Measurements from ENCODE around the gene CHST11.
"Not testable (repeated sequence)": the region's sequence is repeated elsewhere in the genome, so short reads cannot be mapped to it uniquely, and the experiment has no call there.

The CHST11 gene

DNA sequence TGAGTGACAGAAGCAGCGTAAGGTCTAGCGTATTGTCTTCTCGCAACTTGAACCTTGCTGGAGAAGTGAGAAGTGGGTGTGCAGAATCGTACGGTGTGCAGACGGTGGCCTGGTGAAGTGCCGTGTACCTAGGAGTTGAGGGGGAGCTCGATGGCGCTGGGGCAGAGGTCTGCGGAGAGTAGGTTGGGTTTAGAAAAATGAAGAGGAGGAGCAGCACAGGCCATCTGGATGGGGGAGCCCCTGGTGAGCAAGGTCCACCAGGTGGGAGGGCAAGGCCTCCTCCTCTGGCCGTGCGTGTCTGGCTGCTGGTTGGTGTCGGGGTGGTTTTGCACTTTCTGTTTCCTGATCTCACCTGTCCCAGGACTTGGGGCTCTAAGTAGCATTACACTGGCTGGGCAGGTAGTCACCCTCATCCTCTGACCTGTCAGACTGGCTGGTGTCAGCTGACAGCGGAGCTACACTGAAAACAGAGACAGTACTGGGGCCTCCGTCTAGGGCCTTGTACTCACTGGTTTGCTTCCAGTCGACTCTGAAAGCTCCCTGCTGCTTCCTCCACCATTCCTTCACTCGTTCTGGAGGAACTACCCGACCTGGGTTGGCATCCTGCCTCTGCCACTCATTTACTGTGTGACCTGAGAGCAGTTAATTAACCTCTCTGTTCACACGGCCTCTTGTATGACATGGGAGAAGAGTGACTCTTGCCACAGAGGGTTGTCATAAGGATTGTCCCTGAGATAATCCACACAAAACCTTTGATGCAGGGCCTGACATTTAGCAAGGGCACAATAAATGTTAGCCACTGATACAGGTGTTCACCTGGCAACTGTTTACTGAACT, 273.1 kb downstream of the CHST11 start:
- no peak overlapping the region for H3K4me3 ChIP-seq (ENCODE audit: low read depth, low read length)

- no peak overlapping the region for H3K4me3 ChIP-seq (ENCODE audit: low read depth, low read length)
Observed at GRCh38 chr12:104730763-104731162, 274.0 kb downstream of the CHST11 start.

DNA sequence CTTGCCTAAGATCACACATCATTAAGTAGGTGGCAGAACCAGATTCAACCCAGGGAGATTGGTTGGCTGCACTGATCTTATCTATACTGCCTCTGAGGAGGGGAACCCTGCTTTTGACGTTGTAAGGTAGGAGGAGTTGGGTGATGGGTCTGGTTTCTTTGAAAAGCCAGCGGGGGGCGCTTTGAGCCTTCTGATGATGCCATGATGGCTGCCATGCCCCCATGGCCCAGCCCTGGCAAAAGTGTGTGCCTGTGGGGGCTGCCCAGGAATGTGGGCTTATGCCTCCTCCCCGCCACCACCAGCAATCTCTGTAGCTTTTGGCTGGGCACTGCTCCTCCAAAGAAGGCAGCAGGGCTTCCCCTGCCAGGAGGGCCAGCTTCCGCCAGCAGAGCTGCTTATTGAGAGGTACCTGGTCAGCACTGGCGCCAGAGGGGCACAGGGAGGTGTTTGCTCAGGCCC, 277.0 kb downstream of the CHST11 start:
- H3K4me3 ChIP-seq (ENCODE audit: low read depth, low read length), result no peak overlapping the region

- H3K4me3 ChIP-seq (ENCODE audit: low read depth, low read length), result no peak overlapping the region
Observed at GRCh38 chr12:104734541-104735095, 277.9 kb downstream of the CHST11 start.

GRCh38 chr12:104735801-104736200, 279.1 kb downstream of the CHST11 start:
- no peak overlapping the region for H3K4me3 ChIP-seq (ENCODE audit: low read depth, low read length)

DNA sequence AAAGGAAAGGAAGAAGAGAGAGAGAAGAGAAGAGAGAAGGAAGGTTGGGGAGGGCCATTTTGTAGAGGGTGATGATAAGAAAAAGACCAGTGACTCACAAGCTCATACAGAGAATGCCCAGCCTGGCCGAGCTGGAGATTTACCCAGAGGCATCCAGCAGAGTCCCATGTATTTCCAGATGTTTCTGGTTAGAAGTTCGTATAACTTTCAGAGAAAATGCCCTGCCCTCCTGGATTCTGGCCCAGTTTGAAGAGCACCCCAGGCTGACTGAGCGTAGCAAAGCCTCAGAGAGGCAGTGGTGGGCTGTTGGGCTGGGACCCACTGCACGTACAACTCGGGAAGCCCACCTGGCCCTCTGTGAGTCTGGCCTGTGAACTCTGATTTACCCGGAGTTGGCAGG, 279.6 kb downstream of the CHST11 start:
- no peak overlapping the region for H3K4me3 ChIP-seq (ENCODE audit: low read depth, low read length)

DNA sequence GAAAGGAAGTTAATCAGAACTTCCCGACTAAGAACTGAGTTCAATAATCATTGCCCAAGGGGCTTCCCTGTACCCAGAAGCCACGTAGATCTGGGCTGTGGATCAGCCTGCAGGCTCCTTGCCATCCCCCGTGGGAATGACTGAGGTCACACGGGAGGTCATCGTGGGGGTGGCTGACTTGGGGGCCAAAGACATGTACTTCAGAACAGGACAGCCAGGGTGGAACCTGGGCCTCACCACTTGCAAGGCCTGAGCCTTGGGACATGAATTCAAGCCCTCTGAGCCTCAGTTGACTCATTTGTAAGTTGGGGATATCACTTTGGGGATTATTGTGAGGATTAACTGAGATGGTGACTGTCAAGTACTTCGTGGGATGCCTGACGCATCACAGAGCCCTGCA, 280.4 kb downstream of the CHST11 start:
- H3K4me3 ChIP-seq (ENCODE audit: low read depth, low read length), result no peak overlapping the region

DNA sequence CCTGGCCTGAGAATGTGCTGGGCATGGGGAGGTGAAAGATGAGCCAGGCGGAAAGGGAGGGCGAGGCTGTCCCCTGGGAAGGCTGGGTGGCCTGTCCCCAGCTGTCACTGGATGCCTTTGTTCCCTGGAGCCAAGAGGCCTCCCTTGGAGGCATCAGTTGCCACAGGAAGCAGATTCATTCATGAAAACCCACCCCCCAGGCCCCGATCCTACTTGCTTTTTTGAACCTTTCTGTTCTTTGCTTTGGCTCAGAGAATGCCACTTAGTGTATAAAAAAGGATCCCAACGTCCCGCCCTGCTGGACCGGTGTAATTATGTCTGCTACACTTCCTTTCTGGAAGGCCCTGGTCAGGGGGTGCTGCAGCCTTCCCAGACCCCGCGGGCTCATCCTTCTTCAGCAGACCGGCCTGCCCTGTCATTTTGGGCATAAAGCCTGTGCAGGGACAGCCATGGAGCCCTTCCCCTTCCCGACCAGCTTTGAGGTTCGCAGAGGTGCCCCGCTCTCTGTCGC, 281.1 kb downstream of the CHST11 start:
- no peak overlapping the region for H3K4me3 ChIP-seq (ENCODE audit: low read depth, low read length)

DNA sequence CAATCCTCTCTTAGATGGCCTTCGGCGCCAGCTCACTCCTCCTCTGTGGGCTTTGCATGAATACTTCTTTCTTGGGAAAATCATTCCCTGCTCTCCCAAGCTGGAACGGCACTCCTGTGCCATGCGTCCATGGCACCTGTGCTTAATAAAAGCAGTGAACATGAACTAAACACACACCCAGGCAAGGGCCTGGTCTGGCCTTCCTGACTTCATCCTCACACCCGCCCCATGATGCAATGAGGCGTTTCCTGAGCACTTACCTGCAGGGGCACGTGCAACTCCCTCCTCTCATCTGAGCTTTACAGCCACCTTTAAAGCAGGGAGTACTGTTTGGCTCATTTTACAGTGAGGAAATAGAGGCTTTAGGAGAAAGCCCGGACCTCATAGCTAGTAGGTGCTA, 281.6 kb downstream of the CHST11 start:
- H3K4me3 ChIP-seq (ENCODE audit: low read depth, low read length), result no peak overlapping the region

DNA sequence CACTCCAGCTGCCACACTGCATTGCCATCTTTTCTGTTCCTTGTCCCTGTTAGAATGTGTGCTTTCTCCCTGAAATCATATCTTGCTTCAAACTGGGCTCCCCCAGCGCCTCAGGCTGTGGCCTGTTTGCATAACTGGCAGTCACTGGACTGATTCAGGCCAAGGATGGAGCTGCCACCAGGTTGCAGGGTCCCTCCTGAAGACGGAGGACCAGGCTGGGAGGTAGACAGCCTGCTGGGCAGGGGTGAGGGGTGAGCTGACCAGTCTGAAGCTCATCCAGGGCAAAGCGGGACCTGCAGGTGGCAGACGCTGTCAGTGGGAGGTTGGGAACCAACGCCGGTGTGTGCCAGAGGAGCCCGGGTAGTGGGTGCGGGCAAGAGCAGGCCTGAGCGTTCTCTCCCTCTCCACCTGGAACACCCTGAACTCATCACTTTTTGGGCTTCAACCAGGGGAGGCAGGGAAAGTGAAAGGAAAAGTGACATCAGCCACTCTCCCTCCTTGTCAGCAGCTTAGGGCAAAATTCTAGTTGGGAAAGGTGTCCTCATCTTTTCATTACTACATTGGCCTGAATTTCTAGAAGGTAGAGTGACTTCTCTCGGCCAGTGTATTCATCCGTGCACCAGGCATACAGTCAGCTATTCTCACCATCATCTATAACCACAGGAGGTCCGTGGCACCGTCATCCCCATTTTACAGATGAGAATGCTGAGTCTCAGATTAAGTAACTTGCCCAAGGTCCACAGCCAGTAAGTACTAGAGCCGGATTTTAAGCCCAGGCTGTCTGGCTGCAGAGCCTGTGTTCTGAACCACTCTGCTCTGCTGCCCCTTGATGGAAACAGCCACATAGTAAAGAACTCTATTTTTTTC, 282.3 kb downstream of the CHST11 start:
- H3K4me3 ChIP-seq (ENCODE audit: low read depth, low read length), result no peak overlapping the region

DNA sequence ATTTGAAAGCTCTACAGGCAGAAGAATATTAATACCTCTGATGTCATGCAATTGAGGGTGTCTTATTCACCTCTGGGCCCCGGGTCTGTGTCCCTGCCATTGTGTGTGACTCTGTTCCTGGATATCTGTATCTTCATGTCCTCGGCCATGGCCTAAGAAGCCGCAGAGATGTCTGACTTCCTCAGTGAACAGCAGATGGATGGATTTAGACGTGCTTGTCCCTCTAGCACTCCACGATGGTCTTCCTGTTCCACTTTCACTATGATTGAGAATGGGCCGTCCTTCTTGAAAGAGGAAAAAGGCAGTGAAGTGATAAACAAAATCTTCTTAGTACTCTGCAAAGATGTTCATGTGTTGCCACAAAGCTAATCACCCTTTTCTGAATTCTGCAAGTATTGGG, 283.9 kb downstream of the CHST11 start:
- no peak overlapping the region for H3K4me3 ChIP-seq (ENCODE audit: low read depth, low read length)

DNA sequence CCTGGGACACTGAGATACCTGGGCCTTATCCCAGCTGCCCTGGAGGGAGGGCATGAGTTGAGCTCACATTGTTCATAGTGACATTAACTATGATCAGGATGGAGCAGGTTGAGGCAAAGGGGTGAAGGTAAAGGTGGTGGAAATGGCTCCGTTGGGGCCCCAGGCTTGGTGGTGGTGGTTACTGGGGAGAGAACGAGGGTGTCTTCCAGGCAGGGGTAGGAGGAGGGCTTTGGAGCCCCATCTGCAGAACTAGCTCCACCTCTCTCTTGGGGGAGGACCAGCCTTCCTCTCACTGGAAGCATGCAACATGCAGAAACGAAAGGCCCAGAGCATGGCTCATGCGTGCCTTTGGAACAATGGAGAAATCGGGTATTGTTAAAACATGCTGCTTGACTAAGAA, 284.3 kb downstream of the CHST11 start:
- H3K4me3 ChIP-seq (ENCODE audit: low read depth, low read length), result no peak overlapping the region

GRCh38 chr12:104741497-104742367, 285.0 kb downstream of the CHST11 start:
- H3K4me3 ChIP-seq (ENCODE audit: low read depth, low read length), result no peak overlapping the region

GRCh38 chr12:104742551-104743201, 285.9 kb downstream of the CHST11 start:
- no peak overlapping the region for H3K4me3 ChIP-seq (ENCODE audit: low read depth, low read length)

- no peak overlapping the region for H3K4me3 ChIP-seq (ENCODE audit: low read depth, low read length)
Observed at GRCh38 chr12:104743202-104743580, 286.4 kb downstream of the CHST11 start.

DNA sequence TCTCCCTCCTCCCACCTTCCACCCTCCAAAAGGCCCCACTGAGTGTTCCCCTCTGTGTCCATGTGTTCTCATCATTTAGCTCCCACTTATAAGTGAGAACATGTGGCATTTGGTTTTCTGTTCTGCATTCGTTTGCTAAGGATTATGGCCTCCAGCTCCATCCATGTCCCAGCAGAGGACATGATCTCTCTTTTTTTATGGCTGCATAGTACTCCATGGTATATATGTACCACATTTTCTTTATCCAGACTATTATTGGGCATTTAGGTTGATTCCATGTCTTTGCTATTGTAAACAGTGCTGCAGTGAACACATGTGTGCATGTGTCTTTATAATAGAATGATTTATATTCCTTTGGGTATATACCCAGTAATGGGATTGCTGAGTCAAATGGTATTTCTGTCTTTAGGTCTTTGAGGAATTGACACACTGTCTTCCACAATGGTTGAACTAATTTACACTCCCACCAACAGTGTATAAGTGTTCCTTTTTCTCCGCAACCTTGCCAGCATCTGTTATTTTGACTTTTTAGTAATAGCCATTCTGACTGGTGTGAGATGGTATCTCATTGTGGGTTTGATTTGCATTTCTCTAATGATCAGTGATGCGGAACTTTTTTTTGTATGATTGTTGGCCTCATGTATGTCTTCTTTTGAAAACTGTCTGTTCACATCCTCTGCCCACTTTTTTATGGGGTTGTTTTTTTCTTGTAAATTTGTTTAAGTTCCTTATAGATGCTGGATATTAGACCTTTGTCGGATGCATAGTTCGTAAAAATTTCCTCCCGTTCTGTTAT, 287.2 kb downstream of the CHST11 start:
- H3K4me3 ChIP-seq (ENCODE audit: low read depth, low read length), result not testable (repeated sequence)

DNA sequence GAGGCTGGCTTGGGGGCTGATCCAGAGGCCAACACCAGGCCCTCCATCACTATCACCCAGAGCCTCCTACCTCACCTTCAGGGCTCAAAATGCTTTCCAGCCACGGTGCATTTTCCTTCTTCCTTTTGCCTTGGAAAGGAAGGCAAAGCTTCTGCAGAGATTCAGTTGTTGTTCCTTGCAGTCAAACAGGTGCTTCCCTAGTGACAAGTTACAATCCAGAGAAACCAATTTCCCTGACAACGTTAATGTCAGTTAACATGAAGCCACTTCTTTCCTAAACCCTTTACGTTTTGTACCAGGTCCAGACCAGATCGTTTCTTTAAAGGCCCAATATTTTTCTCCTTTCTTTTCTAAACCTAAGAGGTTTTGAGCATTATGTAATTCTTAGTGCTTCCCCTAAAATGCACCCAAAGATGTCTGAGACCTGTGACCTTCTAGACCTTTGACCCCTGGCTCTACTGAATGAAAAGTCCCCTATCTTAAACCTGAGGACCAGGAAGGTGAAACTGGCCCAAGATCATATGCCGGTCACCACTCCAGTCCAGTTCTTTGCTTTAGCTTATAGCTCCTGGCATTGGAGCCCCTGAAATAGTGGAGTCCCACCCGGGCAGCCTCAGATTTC, 289.8 kb downstream of the CHST11 start:
- no peak overlapping the region for H3K4me3 ChIP-seq (ENCODE audit: low read depth, low read length)

GRCh38 chr12:104747330-104747729, 290.6 kb downstream of the CHST11 start:
- H3K4me3 ChIP-seq (ENCODE audit: low read depth, low read length), result no peak overlapping the region

- H3K4me3 ChIP-seq (ENCODE audit: low read depth, low read length), result no peak overlapping the region
Observed at GRCh38 chr12:104747955-104748354, 291.2 kb downstream of the CHST11 start.

All from iPS-11a (cell line).